Liver (tissue), 9 donors: ENCODE data around the gene SNCG. TPM values are rescaled to one million over a fixed set of nuclear protein-coding genes. Genes with fewer than 3 reads are reported as not detected.

Experiments used
- DNase-seq: peaks from one replicate; pipeline ENCODE4 v3.0.0-alpha.2; 2017; ENCODE audit warnings: low spot score
- H3K27ac ChIP-seq, 2 donors: one replicate each; pipeline ENCODE4 v1.7.0; 2013; ENCODE audit warnings: inconsistent platforms in 2 of 2, low read length in 2 of 2, control low read depth in 1 of 2, low read depth in 1 of 2, mild to moderate bottlenecking in 1 of 2
- H3K27me3 ChIP-seq, 4 donors: one replicate each; pipeline versions ENCODE4 v1.6.1 to v1.7.0; 2013; ENCODE audit warnings: low read length in 3 of 4, inconsistent platforms in 1 of 4, mild to moderate bottlenecking in 1 of 4, moderate library complexity in 1 of 4; ENCODE audit not compliant: control insufficient read depth in 4 of 4, insufficient read depth in 4 of 4
- H3K36me3 ChIP-seq, 4 donors: one replicate each; pipeline versions ENCODE4 v1.6.1 to v1.7.0; 2013; ENCODE audit warnings: low read length in 3 of 4, mild to moderate bottlenecking in 3 of 4, low read depth in 1 of 4, moderate library complexity in 1 of 4; ENCODE audit not compliant: control insufficient read depth in 4 of 4, insufficient read depth in 3 of 4
- H3K4me1 ChIP-seq, 4 donors: one replicate each; pipeline versions ENCODE4 v1.6.1 to v1.7.0; 2013; ENCODE audit warnings: low read length in 3 of 4, mild to moderate bottlenecking in 3 of 4, moderate library complexity in 1 of 4; ENCODE audit not compliant: control insufficient read depth in 4 of 4, insufficient read depth in 4 of 4
- H3K4me3 ChIP-seq, 3 donors: one replicate each; pipeline versions ENCODE4 v1.6.1 to v1.7.0; 2013; ENCODE audit warnings: low read length in 3 of 3, control low read depth in 1 of 3, low read depth in 1 of 3, mild to moderate bottlenecking in 1 of 3
- H3K9ac ChIP-seq, 2 donors: one replicate each; pipeline ENCODE4 v1.7.0; 2013; ENCODE audit warnings: low read length in 2 of 2, mild to moderate bottlenecking in 2 of 2, moderate library complexity in 2 of 2, control low read depth in 1 of 2, low read depth in 1 of 2
- H3K9me3 ChIP-seq, 4 donors: one replicate each; pipeline versions ENCODE4 v1.6.1 to v1.7.0; 2013; ENCODE audit warnings: low read length in 3 of 4; ENCODE audit not compliant: control insufficient read depth in 4 of 4
- ATF3 ChIP-seq: IDR thresholded peaks from 2 replicates; pipeline ENCODE4 v1.6.1; 2016; ENCODE audit warnings: antibody characterized with exemption
- EGR1 ChIP-seq, 2 donors: IDR thresholded peaks; 2 replicates each; pipeline ENCODE4 v1.6.1; 2016 to 2018; ENCODE audit warnings: antibody characterized with exemption in 2 of 2, low read depth in 2 of 2
- FOXA1 ChIP-seq: IDR thresholded peaks from 2 replicates; pipeline ENCODE4 v1.6.1; 2016; ENCODE audit warnings: antibody characterized with exemption
- GABPA ChIP-seq, 2 donors: IDR thresholded peaks in 1 of 2; conservative IDR thresholded peaks in 1 of 2; 2 replicates each; pipeline ENCODE4 v1.6.1; 2016; ENCODE audit warnings: antibody characterized with exemption in 2 of 2, mild to moderate bottlenecking in 1 of 2, moderate library complexity in 1 of 2
- HNF4A ChIP-seq, 2 donors: conservative IDR thresholded peaks; 2 replicates each; pipeline ENCODE4 v1.6.1; 2016; ENCODE audit warnings: antibody characterized with exemption in 2 of 2, mild to moderate bottlenecking in 2 of 2
- HNF4G ChIP-seq: IDR thresholded peaks from 2 replicates; pipeline ENCODE4 v1.6.1; 2016; ENCODE audit warnings: antibody characterized with exemption
- JUND ChIP-seq, 2 donors: IDR thresholded peaks; 2 replicates each; pipeline ENCODE4 v1.6.1; 2016; ENCODE audit warnings: antibody characterized with exemption in 2 of 2
- NR2F2 ChIP-seq: IDR thresholded peaks from 2 replicates; pipeline ENCODE4 v1.6.1; 2016; ENCODE audit warnings: antibody characterized with exemption
- RAD21 ChIP-seq, 2 donors: IDR thresholded peaks; 2 replicates each; pipeline ENCODE4 v1.6.1; 2016; ENCODE audit warnings: antibody characterized with exemption in 2 of 2, mild to moderate bottlenecking in 2 of 2
- REST ChIP-seq: IDR thresholded peaks from 2 replicates; pipeline ENCODE4 v1.6.1; 2016; ENCODE audit warnings: antibody characterized with exemption, mild to moderate bottlenecking
- SP1 ChIP-seq: IDR thresholded peaks from 2 replicates; pipeline ENCODE4 v1.6.1; 2018; ENCODE audit warnings: antibody characterized with exemption, mild to moderate bottlenecking
- TAF1 ChIP-seq: conservative IDR thresholded peaks from 2 replicates; pipeline ENCODE4 v1.6.1; 2016; ENCODE audit warnings: antibody characterized with exemption, mild to moderate bottlenecking
- YY1 ChIP-seq: IDR thresholded peaks from 2 replicates; pipeline ENCODE4 v1.6.1; 2016; ENCODE audit warnings: antibody characterized with exemption, mild to moderate bottlenecking
- whole genome bisulfite sequencing: extraction: QIAGEN DNeasy Blood & Tissue Kit; methylation state at CpG from one replicate; pipeline ENCODE4 v1.1.7; 2013; 5-methylcytosine and 5-hydroxymethylcytosine counted together
- polyA plus RNA-seq, 2 donors: library from polyadenylated mRNA; stranded (reverse) in 1 of 2; unstranded in 1 of 2; fragments of 200-250 nt in 1 of 2; fragments of >200 nt in 1 of 2; fragmentation: Nextera tagmentation in 1 of 2; extraction: Ambion mirVana in 1 of 2; gene quantifications; one replicate each; pipeline versions ENCODE4 v1.2.1 to v1.2.3, GENCODE V29; 2013 to 2015
- total RNA-seq, 2 donors: library from RNA; depleted of rRNA; stranded (reverse); fragments of >200 nt; gene quantifications; one replicate each; pipeline ENCODE4 v1.2.3, GENCODE V29; 2014
- TF ChIP-seq, protein P1 (sequence below): IDR thresholded peaks from 2 replicates; pipeline ENCODE4 v1.6.1; 2016; ENCODE audit warnings: antibody characterized with exemption
- TF ChIP-seq, protein P2 (sequence below): IDR thresholded peaks from 2 replicates; pipeline ENCODE4 v1.6.1; 2016; ENCODE audit warnings: antibody characterized with exemption
- TF ChIP-seq, protein P3 (sequence below): fragments of 150-350 bp; IDR thresholded peaks from 2 replicates; pipeline ENCODE4 v1.5.1; 2017; ENCODE audit warnings: improper control_type of control experiment, low read depth, low read length; ENCODE audit not compliant: missing input control
- donor health status: healthy.
- donor health status: healthy.
- donor health status: healthy.
- donor health status: healthy.
- donor health status: healthy.

Gene SNCG
- total and polyA plus RNA-seq, 4 donors = 0.84 to 2.6 (median 1.7) TPM

GRCh38 chr10:86953747-86954680 lies 4.4 kb upstream of the SNCG start:
- no peak overlapping the region for H3K9ac ChIP-seq
- 69% methylated on average over 15 of the region's 15 CpGs for WGBS
- peaks cover 2 to 27% (median 15%) of the 10 kb centered on the region in 4 donors for H3K4me1 ChIP-seq
- H3K36me3 ChIP-seq = no peaks in the 10 kb centered on the region
- H3K27ac ChIP-seq = peak overlapping the region in 1 of 2 donors; percentile 34
- DNase-seq = no peak
- H3K4me3 ChIP-seq = no peak overlapping the region
- TF ChIP-seq NR2F2 (peak; percentile 72), YY1 (no peak), HNF4A (conservative IDR thresholded peaks at IDR 0.05) (peak in 1 of 2 donors; percentile 25), SP1 (peak; percentile 13)
- no peaks in the 10 kb centered on the region for H3K9me3 ChIP-seq
- H3K27me3 ChIP-seq = no peaks in the 10 kb centered on the region

GRCh38 chr10:86954681-86955500 lies 3.5 kb upstream of the SNCG start:
- no peak for DNase-seq
- H3K27me3 ChIP-seq = no peaks in the 10 kb centered on the region
- WGBS = 82% methylated on average over 13 of the region's 13 CpGs
- H3K4me3 ChIP-seq = no peak overlapping the region
- H3K27ac ChIP-seq = peak overlapping the region; percentile 13 to 36
- peaks cover 2 to 28% (median 15%) of the 10 kb centered on the region in 4 donors for H3K4me1 ChIP-seq
- H3K36me3 ChIP-seq = no peaks in the 10 kb centered on the region
- H3K9ac ChIP-seq = no peak overlapping the region
- H3K9me3 ChIP-seq = no peaks in the 10 kb centered on the region
- TF ChIP-seq REST (no peak), YY1 (no peak), NR2F2 (no peak), ATF3 (no peak), JUND (IDR thresholded peaks at IDR 0.05) (no peak), TAF1 (no peak), GABPA (IDR thresholded peaks at IDR 0.05 in 1 of 2, conservative IDR thresholded peaks at IDR 0.05 in 1 of 2) (no peak), EGR1 (IDR thresholded peaks at IDR 0.05; ENCODE audit: low read depth in 2 of 2) (no peak), HNF4A (conservative IDR thresholded peaks at IDR 0.05) (no peak), RAD21 (IDR thresholded peaks at IDR 0.05) (no peak), SP1 (no peak), HNF4G (no peak), FOXA1 (no peak)
- TF ChIP-seq, protein P1, sequence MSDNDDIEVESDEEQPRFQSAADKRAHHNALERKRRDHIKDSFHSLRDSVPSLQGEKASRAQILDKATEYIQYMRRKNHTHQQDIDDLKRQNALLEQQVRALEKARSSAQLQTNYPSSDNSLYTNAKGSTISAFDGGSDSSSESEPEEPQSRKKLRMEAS = no peak
- TF ChIP-seq, protein P2, sequence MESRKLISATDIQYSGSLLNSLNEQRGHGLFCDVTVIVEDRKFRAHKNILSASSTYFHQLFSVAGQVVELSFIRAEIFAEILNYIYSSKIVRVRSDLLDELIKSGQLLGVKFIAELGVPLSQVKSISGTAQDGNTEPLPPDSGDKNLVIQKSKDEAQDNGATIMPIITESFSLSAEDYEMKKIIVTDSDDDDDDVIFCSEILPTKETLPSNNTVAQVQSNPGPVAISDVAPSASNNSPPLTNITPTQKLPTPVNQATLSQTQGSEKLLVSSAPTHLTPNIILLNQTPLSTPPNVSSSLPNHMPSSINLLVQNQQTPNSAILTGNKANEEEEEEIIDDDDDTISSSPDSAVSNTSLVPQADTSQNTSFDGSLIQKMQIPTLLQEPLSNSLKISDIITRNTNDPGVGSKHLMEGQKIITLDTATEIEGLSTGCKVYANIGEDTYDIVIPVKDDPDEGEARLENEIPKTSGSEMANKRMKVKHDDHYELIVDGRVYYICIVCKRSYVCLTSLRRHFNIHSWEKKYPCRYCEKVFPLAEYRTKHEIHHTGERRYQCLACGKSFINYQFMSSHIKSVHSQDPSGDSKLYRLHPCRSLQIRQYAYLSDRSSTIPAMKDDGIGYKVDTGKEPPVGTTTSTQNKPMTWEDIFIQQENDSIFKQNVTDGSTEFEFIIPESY = no peak
- TF ChIP-seq, protein P3, sequence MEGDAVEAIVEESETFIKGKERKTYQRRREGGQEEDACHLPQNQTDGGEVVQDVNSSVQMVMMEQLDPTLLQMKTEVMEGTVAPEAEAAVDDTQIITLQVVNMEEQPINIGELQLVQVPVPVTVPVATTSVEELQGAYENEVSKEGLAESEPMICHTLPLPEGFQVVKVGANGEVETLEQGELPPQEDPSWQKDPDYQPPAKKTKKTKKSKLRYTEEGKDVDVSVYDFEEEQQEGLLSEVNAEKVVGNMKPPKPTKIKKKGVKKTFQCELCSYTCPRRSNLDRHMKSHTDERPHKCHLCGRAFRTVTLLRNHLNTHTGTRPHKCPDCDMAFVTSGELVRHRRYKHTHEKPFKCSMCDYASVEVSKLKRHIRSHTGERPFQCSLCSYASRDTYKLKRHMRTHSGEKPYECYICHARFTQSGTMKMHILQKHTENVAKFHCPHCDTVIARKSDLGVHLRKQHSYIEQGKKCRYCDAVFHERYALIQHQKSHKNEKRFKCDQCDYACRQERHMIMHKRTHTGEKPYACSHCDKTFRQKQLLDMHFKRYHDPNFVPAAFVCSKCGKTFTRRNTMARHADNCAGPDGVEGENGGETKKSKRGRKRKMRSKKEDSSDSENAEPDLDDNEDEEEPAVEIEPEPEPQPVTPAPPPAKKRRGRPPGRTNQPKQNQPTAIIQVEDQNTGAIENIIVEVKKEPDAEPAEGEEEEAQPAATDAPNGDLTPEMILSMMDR = no peak
